Measurements from ENCODE around the gene KIZ.
"Not testable (repeated sequence)": the region's sequence is repeated elsewhere in the genome, so short reads cannot be mapped to it uniquely, and the experiment has no call there.

The KIZ gene

GRCh38 chr20:21234324-21234723 is 108.4 kb downstream of the KIZ start:
- DNase-seq = no peak

- no peak for DNase-seq
These were observed 109.1 kb downstream of the KIZ start for GRCh38 chr20:21234806-21235483.

GRCh38 chr20:21235484-21236445 is 109.9 kb downstream of the KIZ start:
- no peak for DNase-seq

GRCh38 chr20:21237956-21238799 is 112.3 kb downstream of the KIZ start:
- no peak for DNase-seq

- DNase-seq = no peak
These were observed 113.1 kb downstream of the KIZ start for GRCh38 chr20:21238818-21239536.

- no peak for DNase-seq
These were observed 114.5 kb downstream of the KIZ start for GRCh38 chr20:21240394-21240793.

GRCh38 chr20:21241406-21241805 is 115.5 kb downstream of the KIZ start:
- no peak for DNase-seq

- DNase-seq = no peak
These were observed 117.9 kb downstream of the KIZ start for GRCh38 chr20:21243811-21244210.

- DNase-seq = no peak
These were observed 118.9 kb downstream of the KIZ start for GRCh38 chr20:21244808-21245207.

- DNase-seq = no peak
These were observed 120.3 kb downstream of the KIZ start for GRCh38 chr20:21246161-21246560.

- DNase-seq = not testable (repeated sequence)
These were observed 121.8 kb downstream of the KIZ start for GRCh38 chr20:21247603-21248095.

GRCh38 chr20:21251278-21251677 is 125.4 kb downstream of the KIZ start:
- DNase-seq = no peak

GRCh38 chr20:21257192-21257591 is 131.3 kb downstream of the KIZ start:
- no peak for DNase-seq

- DNase-seq = no peak
These were observed 132.5 kb downstream of the KIZ start for GRCh38 chr20:21258411-21258810.

- no peak for DNase-seq
These were observed 133.5 kb downstream of the KIZ start for GRCh38 chr20:21259346-21259745.

- no peak for DNase-seq
These were observed 136.9 kb downstream of the KIZ start for GRCh38 chr20:21262812-21263211.

GRCh38 chr20:21265261-21266190 is 139.6 kb downstream of the KIZ start:
- no peak for DNase-seq

GRCh38 chr20:21266191-21266536 is 140.3 kb downstream of the KIZ start:
- DNase-seq = no peak

- DNase-seq = no peak
These were observed 143.9 kb downstream of the KIZ start for GRCh38 chr20:21269772-21270171.

- no peak for DNase-seq
These were observed 144.9 kb downstream of the KIZ start for GRCh38 chr20:21270806-21271205.

GRCh38 chr20:21272279-21272678 is 146.4 kb downstream of the KIZ start:
- no peak for DNase-seq
